Type B pancreatic cell (in vitro differentiated cells): ENCODE results near the gene CDH11. TPM values are rescaled to one million over a fixed set of nuclear protein-coding genes. Genes with fewer than 3 reads are reported as not detected.

Experiments used
- DNase-seq: peaks from one replicate; pipeline ENCODE4 v3.0.0; 2021; ENCODE audit warnings: mixed read lengths; ENCODE audit not compliant: unreplicated experiment; ENCODE audit errors: extremely low spot score
- H3K27ac Mint-ChIP-seq: 2 replicates; pipeline ENCODE4 v1.8.0; 2021; ENCODE audit warnings: mild to moderate bottlenecking, mixed read lengths
- H3K27me3 Mint-ChIP-seq: 2 replicates; pipeline ENCODE4 v1.8.0; 2021; ENCODE audit warnings: mixed read lengths
- H3K36me3 Mint-ChIP-seq: 2 replicates; pipeline ENCODE4 v1.8.0; 2021; ENCODE audit warnings: mixed read lengths
- H3K4me1 Mint-ChIP-seq: one replicate; pipeline ENCODE4 v1.8.0; 2021; ENCODE audit warnings: mixed read lengths; ENCODE audit not compliant: unreplicated experiment
- H3K4me3 Mint-ChIP-seq: 2 replicates; pipeline ENCODE4 v1.8.0; 2021; ENCODE audit warnings: mild to moderate bottlenecking, mixed read lengths
- H3K9me3 Mint-ChIP-seq: 2 replicates; pipeline ENCODE4 v1.8.0; 2021; ENCODE audit warnings: mixed read lengths
- total RNA-seq: library from RNA; stranded (reverse); gene quantifications from 2 replicates; pipeline ENCODE4 v1.2.1, GENCODE V29; 2021; ENCODE audit warnings: low replicate concordance
- TF ChIP-seq, protein P1 (sequence below): fragments of 200-600 bp; sonication (generic); conservative IDR thresholded peaks from 2 replicates; pipeline ENCODE4 v1.5.0; 2021; ENCODE audit warnings: antibody characterized with exemption, mild to moderate bottlenecking

Gene CDH11
- total RNA-seq, 1 donor from 2014 or later: 287 TPM

GRCh38 chr16:64947651-64948050 is 174.2 kb downstream of the CDH11 start:
- no peaks in the 10 kb centered on the region for H3K9me3 Mint-ChIP-seq
- H3K27ac Mint-ChIP-seq: no peak overlapping the region
- H3K27me3 Mint-ChIP-seq: no peaks in the 10 kb centered on the region
- no peak overlapping the region for H3K4me3 Mint-ChIP-seq
- peaks cover 11% of the 10 kb centered on the region for H3K4me1 Mint-ChIP-seq
- peaks cover 38% of the 10 kb centered on the region for H3K36me3 Mint-ChIP-seq
- TF ChIP-seq, protein P1, sequence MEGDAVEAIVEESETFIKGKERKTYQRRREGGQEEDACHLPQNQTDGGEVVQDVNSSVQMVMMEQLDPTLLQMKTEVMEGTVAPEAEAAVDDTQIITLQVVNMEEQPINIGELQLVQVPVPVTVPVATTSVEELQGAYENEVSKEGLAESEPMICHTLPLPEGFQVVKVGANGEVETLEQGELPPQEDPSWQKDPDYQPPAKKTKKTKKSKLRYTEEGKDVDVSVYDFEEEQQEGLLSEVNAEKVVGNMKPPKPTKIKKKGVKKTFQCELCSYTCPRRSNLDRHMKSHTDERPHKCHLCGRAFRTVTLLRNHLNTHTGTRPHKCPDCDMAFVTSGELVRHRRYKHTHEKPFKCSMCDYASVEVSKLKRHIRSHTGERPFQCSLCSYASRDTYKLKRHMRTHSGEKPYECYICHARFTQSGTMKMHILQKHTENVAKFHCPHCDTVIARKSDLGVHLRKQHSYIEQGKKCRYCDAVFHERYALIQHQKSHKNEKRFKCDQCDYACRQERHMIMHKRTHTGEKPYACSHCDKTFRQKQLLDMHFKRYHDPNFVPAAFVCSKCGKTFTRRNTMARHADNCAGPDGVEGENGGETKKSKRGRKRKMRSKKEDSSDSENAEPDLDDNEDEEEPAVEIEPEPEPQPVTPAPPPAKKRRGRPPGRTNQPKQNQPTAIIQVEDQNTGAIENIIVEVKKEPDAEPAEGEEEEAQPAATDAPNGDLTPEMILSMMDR: no peak
- no peak for DNase-seq

GRCh38 chr16:64933885-64934284 is 188.0 kb downstream of the CDH11 start:
- Mint-ChIP-seq H3K9me3 (no peaks in the 10 kb centered on the region), H3K36me3 (no peaks in the 10 kb centered on the region), H3K4me1 (peaks cover 4% of the 10 kb centered on the region), H3K27ac (no peak overlapping the region), H3K27me3 (no peaks in the 10 kb centered on the region), H3K4me3 (no peak overlapping the region)
- TF ChIP-seq, protein P1: no peak
- no peak for DNase-seq

- peaks cover 8% of the 10 kb centered on the region for H3K27me3 Mint-ChIP-seq
- H3K4me3 Mint-ChIP-seq: no peak overlapping the region
- H3K9me3 Mint-ChIP-seq: peaks cover 4% of the 10 kb centered on the region
- H3K27ac Mint-ChIP-seq: no peak overlapping the region
- no peak for DNase-seq
- peaks cover 4% of the 10 kb centered on the region for H3K36me3 Mint-ChIP-seq
- TF ChIP-seq, protein P1: no peak
- H3K4me1 Mint-ChIP-seq: peaks cover 4% of the 10 kb centered on the region
Measured at GRCh38 chr16:64926476-64926875, 195.4 kb downstream of the CDH11 start.

DNA sequence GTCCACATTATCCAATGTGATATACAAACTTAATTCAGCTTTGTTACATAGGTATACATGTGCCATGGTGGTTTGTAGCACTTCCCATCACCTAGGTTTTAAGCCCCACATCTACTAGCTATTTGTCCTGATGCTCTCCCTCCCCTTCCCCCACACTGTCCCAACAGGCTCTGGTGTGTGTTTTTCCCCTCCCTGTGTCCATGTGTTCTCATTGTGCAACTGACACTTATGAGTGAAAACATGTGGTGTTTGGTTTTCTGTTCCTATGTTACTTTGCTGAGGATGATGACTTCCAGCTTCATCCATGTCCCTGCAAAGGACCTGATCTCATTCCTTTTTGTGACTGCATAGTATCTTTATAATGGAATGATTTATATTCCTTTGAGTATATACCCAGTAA is 196.7 kb downstream of the CDH11 start:
- no peak overlapping the region for H3K4me3 Mint-ChIP-seq
- no peak for DNase-seq
- H3K9me3 Mint-ChIP-seq: peaks cover 4% of the 10 kb centered on the region
- no peak overlapping the region for H3K27ac Mint-ChIP-seq
- TF ChIP-seq, protein P1: no peak
- H3K36me3 Mint-ChIP-seq: peaks cover 4% of the 10 kb centered on the region
- peaks cover 13% of the 10 kb centered on the region for H3K27me3 Mint-ChIP-seq
- H3K4me1 Mint-ChIP-seq: peaks cover 7% of the 10 kb centered on the region

DNA sequence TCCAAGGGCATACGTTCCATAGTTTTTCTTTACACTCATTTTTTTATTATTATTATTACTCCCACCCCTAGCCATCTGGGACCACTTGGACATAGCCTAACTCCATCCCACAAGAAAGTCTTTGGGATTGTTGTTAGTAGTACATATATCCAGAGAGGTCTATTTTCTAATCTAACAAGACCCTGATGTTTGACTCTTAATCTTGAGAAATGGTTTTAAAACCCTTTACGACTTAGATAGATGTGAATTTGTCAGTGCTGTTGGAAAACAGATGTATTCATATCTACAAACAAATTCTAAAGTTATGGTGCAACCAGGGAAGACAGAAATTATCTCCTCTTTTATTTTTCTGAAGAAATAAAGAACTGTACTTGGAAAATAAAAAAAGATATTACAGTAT is 197.8 kb downstream of the CDH11 start:
- peaks cover 4% of the 10 kb centered on the region for H3K36me3 Mint-ChIP-seq
- peaks cover 13% of the 10 kb centered on the region for H3K4me1 Mint-ChIP-seq
- peaks cover 4% of the 10 kb centered on the region for H3K9me3 Mint-ChIP-seq
- H3K27me3 Mint-ChIP-seq: peaks cover 13% of the 10 kb centered on the region
- DNase-seq: no peak
- TF ChIP-seq, protein P1: no peak
- no peak overlapping the region for H3K4me3 Mint-ChIP-seq
- no peak overlapping the region for H3K27ac Mint-ChIP-seq
